ENCODE measurements around the gene NT5DC3.
"Not testable (repeated sequence)": the region's sequence is repeated elsewhere in the genome, so short reads cannot be mapped to it uniquely, and the experiment has no call there.

The NT5DC3 gene

DNA sequence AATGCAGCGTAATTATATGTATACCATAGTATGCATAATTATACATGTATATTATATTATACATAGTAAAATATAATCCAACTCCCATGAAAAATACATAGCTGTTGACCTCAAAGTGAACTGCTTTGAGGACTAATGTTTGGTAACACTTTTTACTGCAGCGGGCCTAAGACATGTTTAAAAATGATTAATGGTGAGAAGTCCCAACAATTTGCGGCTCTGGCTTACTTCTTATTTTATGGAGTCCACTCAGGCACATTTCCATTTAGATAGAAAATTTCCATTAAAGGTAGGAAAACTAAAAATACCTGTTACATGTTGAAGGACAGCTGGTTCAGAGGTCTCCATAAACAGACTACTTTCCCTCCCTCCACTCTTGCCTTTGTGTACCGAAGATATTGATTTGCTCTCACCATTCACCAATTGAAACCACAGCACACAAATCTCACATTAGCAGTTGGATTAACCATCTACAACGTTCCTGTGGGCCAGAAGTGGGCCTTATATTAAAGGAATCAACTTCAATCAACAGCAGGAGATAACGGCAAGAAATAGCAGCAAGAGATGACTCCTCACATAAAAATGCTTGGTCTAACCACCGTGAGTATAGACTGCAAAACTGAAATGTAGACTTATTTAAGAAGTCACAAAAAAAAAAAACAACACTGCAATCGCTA lies 14.1 kb upstream of the NT5DC3 start:
- DNase-seq, result no peak

DNA sequence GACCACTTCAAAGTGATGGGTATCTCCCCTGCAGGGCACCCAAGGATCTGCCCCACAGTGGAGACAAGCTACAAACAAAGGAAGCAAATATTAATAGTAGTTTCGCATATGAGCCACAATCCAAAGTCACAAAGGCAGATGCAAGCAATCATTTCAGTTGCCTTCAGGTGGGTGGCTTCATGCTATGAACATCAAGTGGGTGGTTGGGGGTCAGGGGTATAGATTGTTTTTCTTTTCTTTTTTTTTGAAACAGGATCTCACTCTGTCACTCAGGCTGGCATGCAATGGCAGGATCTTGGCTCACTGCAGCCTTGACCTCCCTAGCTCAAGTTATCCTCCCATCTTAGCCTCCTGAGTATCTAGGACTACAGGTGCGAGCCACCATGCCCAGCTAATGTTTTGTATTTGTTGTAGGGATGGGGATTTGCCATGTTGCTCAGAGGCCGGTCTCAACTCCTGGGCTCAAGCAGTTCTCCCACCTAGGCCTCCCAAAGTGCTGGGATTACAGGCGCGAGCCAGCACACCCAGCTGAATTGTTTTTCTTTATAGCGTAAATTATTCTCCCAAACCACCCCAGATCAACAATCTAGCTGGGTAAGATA lies 13.4 kb upstream of the NT5DC3 start:
- DNase-seq, result no peak

DNA sequence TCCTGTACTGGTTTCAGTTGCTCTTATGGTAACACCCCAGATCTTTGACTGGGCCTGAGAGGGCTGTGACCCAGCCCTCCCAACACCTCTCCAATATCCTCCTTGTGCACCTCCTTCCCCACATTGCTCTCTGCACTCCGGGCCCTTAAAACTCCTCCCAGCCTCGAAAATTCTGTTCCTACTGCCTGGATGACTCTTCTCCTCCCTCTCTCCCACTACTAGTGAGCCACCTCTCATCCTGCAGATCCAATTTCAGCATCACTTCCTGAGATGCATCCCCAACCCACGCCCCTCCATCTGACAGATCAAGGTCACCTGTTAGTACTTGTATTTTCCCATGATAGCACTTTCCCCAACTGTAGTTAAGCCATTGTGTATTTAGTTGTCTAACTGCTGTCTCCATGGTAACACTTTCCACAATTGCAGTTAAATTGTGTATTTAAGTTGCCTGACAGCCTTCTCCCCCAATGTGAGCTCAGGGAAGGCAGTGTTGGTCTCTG lies 11.5 kb upstream of the NT5DC3 start:
- no peak for DNase-seq

DNA sequence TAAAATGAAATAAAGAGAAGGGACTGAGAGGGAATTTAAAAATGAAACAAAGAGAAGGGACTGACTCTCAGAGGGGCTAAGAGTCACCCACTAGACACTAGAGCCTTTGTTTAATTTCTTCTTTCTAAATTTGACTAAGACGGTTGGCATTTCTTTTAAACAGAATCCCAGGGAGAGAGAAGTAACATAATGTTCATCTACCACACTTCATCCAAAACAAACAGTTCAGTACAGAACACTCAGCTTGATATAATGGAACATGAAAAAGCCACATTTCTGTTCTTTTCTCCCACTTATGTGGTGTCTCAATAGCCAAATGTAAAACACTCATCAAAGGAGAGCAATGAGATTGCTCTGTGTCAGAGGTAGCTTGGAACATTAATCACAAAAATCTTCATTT lies 10.1 kb upstream of the NT5DC3 start:
- DNase-seq, result no peak

DNA sequence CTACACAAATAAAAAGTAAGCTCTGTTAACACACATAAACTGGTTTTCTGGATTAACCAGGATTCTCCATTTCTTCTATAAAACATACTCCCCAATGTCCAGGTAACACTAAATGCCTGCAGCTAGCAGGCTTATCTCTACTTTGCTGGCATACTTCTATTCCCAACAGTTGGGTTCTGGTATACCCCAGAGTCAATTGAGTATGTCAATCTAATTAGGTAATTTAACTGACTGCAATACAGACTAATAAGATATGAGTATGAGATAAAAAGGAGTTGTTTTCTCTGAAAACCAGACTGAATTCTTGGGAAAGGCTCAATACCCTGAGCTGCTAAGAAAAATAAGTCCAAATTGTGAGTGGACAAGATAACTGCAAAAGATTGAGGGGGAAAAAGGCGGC lies 9.4 kb upstream of the NT5DC3 start:
- no peak for DNase-seq

DNA sequence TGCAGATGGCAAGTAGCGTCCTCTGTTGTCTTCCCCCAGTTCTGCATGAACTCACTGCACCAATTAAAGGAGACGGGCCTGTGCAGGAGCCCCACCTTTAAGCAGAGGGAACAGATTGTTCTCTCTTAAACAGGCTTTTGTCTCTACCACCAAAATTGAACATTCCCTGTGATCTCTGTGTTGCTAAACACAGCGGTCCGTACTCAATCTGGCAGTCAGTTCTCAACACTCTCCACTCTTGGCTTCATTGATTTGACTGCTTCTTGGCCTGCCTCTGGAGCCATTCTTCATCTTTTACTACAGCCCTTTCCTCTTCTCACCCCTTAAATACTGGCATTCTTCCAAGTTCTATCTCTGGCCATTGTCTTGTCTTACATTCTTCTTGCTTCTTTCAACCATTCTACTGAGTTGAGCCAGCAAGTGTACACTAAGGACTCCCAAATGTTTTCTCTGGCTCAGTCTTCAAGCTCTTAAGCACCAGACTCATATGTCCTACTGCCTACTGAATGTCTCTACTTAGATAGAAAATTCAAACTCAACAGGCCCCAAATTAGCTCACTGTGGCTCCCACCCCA lies 8.0 kb upstream of the NT5DC3 start:
- no peak for DNase-seq

DNA sequence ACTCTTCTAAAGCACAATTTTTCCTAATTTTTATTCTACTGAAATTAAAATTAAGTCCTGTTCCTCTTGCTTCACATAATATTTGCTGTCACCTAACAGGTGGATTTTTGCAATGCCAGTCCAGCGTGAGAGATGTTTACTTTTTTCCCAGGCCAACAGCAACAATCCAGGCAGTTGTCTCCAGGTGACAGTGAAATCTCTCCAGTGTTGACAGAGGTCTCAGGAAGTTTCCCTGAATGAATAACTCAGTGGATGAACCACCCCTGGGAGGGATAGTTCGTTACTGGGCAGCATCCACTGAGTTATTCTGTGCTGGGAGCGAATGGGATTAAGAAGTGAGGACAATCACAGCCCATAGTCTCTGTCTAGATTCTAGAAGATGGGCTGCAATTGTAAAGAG lies 7.1 kb upstream of the NT5DC3 start:
- DNase-seq, result no peak

DNA sequence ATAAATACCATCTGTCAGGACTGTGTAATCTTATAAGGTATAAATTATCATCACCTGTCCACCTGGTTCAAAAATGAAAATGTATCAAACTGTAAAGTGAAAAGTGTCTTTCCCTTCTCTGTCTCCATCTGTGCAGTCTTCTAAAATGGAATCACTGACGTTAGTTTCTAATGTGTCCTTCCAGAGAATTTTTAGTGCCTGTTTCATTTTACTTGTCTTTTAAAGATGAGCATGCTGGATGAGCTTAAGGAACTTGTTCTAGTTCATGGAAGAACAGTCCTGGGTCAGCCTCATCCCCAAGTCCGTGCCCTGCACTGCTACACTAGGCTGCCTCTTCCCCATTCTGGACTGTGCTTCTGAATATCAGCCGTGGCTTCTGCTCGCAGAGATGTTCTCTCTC lies 5.4 kb upstream of the NT5DC3 start:
- DNase-seq, result no peak

DNA sequence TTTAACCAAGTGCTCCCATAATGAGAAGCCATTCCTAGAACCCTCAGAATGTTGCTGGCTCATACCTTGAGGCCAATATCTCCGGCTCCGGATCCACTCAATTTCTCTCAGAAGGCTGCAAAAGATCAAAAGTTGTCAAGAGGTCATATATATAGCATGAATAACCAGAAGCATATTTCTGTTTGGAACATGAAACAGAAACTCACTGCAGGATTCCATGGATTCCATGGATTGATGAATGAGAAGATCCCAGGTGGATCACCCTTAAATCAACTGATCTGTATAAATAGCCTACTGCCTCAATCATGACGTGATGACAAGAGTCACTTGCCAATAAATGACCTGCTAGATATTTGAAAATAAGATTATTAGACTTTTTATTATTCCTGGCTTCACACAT lies 3.3 kb upstream of the NT5DC3 start:
- no peak for DNase-seq

DNA sequence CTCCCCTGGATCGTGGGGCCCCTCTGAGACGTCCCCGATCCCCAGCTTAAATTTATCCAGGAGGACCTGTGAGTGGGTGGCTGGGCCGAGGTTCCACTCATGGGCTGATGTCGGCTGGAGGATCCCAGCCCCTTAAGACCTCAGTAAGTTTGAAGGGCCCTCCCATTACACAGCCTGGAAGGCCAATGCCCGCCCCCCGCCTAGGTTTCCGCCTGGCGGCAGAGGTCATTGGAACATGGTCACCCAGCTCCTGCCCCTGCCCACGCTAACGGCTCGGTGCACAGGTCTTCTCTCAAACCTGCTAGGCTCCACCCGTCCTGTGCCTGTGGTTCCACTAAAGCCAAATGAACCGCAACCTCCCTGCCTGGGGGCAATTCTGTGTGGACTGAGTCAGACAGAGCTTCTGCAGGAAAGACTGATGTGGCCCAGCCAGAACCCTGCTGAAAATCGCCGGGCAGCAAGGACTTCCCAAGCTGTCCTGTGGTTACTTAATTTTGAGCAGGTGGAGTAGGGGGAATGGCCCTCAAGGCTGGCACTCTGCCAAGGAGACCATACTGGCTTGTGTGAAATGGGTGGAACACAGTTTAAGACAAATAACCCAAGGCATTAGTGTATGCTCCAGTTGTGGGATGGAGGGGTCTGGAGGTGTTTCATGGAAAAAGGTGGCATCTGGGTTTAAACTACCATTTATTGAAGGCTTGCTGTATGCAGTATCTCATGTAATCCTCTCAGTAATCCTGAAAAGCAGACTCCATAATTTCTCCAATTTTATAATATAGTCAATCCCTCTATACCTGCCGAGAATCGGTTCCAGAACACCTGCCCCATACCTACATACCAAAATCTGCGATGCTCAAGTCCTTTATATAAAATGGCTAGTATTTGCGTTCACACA lies 903 bp upstream of the NT5DC3 start:
- peak; percentile 49 for DNase-seq

DNA sequence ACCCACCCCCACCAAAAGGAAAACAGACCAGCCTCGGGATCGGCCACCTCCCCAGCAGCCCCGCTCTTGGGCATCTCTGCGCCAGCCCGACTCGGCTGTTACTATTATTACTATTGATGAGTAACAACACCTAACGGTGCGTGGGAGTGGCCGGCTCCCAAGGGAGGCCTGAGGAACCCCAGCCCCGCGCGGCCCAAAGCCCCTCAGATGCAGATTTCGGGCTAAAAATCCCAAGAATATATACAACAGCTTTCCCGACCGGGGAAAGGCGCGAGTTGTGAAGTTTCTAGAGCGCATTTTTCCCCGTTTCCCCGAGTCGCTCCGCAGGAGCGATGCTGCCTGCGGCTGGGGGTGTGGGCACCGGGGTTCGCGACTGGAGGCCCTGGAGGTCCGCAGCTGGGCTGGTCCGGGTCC lies 565 bp downstream of the NT5DC3 start:
- DNase-seq, result peak; percentile 37

DNA sequence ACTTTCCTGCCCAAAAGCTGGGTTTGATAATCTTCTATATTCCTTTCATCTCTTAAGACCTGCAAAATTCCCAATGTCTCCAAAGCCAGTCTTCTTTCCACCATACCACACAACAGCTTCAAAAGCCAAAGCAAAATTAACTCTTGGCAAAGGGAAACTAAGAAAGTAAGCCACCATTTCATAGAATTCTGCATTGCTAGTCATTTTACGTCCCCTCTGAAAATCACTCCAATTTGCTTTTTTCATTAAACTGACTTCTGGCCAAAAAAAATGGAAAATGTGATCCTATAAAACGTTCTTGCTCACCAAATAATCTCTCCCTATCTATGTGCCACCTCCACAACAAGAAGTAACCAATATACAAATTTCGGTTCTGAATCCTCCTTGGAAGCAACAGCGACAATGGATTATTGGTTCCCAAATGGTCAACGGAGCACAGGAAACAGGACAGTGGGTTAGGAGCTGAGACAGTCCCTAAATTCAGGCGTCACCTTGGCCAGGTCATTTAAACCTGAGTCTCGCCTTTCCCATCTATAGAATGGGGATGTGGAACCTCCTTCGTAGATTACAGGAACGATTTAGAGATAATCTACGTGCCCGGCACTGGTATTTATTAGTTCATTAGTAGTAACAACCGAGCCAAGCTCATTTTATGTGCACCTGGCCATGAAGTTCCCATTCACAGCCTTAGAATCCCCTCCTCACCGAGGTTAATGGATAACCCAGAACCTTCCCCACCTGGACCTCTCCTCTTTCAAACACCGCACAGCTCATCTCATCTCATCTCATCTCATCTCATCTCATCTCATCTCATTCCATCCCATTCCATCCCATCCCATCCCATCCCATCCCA lies 1.2 kb downstream of the NT5DC3 start:
- DNase-seq, result no peak

DNA sequence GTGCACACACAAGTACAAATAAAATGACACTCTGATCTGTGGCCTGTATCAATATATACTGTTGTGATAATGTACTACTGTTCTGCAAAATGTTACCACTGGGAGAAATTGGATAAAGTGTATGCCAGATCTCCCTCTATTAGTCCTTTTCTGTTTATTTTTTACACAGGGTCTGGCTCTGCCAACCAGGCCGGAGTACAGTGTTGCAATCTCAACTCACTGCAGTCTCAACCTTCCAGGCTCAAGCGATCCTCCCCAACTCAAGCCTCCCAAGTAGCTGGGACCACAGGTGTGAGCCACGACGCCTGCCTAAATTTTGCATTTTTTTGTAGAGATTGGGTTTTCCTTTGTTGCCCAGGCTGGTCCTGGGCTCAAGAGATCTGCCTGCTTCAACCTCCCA lies 1.9 kb downstream of the NT5DC3 start:
- no peak for DNase-seq

DNA sequence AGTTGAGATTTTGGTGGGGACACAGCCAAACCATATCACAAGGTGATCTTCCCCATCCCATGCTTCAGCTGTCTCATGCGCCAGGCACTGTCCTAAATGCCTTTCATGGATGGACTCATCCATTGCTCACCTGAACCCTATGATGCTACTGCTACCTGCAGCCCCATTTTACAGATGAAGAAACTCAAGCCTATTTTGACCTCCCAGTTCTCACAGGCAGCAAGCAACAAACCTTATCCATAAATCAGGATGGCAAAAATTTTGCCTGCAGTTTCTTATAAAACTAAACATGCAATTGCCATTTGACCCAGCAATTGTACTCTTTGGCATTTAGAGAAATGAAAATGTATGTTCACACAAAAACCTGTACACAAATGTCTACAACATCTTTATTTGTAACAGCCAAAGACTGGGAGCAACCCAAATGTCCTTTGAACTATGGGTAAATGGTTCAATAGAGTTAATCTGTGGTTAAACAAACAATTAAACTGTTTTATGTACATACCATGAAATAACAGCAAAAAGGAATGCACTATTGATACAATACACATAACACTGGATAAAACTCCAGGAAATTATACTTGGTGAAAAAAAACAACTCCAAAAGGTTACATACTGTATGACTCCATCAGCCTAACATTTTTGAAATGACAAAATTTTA lies 2.6 kb downstream of the NT5DC3 start:
- DNase-seq, result no peak

DNA sequence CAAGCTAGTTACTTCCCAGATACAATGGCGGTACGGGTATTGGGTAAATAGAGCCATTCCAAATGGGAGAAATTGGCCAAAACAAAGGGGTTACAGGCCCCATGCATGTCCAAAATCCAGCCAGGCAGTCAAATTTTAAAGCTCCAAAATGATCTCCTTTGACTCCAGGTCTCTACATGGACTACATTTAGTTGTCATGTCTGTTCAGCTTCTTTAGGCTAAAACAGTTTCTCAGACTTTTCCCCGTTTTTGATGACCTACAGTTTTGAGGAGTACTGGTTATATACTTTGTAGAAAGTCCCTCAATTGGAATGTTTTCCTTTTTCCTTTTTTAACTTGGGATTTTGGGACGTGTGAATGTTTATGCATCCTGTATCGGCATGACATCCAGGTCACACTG lies 4.7 kb downstream of the NT5DC3 start:
- DNase-seq, result no peak

DNA sequence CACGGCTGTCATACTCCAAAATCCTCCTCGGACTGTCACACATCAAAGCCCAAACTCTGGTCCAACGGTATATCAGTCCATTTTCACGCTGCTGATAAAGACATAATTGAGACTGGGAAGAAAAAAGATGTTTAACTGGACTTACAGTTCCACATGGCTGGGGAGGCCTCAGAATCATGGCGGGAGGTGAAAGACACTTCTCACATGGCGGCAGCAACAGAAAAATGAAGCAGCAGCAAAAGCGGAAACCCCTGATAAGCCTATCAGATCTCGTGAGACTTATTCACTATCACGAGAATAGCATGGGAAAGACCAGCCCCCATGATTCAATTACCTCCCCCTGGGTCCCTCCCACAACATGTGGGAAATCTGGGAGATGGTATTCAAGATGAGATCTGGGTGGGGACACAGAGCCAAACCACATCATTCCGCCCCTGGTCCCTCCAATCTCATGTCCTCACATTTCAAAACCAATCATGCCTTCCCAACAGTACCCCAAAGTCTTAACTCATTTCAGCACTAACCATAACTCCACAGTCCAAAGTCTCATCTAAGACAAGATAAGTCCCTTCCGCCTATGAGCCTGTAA lies 5.2 kb downstream of the NT5DC3 start:
- DNase-seq, result not testable (repeated sequence)

DNA sequence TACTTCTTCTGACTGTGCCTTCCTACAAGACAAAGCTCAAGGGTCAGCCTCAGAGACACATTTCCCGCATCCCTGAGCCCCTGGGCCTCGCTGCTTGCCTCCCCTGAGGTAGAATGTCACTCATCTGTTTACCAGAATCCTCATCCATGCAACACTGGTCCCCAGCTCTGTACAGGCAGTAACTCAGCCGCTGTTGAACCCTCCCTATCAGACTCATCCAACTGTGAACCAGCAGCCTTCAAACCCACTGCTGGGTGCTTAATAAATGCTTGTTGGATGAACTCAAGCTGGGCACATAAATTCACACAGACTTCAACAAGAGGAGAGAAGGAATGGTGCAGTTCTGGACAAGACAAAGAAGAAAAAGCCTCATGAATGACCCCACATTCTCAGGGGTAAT lies 6.1 kb downstream of the NT5DC3 start:
- no peak for DNase-seq

DNA sequence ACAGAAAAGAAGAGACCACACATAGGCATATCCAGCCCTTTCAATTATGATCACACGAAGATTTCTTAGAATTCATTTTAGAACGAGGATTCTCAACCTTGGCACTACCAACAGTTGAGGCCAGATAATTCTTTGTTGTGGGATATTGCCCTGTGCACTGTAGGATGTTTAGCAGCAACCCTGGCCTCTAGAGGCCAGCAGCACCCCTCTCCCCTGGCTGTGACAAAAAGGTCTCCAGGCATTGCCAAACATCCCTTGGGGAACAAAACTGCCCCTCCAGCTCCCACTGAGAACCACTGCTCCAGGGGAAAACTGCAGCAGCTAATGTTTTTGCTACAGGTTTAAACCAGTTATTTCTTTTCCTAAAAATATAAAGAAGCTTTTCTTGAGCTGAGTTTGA lies 7.1 kb downstream of the NT5DC3 start:
- DNase-seq, result no peak

DNA sequence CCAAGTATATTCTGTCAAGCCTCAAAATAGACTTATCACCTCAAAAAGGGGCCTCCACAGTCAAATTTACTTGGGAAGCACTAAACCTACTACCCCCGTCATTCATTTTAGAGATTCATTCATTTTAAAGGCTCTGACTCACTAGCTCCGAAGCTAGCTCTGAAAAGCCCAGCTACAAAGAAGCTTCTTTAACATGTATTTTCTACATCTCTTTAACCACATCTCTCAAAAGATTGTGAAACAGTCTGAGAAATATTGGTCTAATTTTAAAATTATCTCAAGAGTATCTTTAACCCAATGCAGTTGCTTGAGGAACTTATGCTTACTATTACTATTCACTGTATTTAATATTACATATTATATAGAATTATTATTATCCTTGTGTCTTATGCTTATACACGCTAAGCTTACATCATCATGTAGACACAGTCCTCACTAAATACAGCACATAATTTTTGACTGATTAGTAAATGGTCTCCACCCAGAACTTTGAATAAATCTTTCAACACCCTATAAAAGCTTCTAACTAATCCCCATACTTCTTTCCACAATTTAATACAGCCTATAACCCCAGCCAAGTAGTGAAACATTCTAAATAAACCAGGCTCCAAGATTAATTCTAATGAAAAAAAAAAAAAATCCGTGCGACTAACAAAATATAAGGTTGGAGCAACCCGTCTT lies 7.8 kb downstream of the NT5DC3 start:
- no peak for DNase-seq

DNA sequence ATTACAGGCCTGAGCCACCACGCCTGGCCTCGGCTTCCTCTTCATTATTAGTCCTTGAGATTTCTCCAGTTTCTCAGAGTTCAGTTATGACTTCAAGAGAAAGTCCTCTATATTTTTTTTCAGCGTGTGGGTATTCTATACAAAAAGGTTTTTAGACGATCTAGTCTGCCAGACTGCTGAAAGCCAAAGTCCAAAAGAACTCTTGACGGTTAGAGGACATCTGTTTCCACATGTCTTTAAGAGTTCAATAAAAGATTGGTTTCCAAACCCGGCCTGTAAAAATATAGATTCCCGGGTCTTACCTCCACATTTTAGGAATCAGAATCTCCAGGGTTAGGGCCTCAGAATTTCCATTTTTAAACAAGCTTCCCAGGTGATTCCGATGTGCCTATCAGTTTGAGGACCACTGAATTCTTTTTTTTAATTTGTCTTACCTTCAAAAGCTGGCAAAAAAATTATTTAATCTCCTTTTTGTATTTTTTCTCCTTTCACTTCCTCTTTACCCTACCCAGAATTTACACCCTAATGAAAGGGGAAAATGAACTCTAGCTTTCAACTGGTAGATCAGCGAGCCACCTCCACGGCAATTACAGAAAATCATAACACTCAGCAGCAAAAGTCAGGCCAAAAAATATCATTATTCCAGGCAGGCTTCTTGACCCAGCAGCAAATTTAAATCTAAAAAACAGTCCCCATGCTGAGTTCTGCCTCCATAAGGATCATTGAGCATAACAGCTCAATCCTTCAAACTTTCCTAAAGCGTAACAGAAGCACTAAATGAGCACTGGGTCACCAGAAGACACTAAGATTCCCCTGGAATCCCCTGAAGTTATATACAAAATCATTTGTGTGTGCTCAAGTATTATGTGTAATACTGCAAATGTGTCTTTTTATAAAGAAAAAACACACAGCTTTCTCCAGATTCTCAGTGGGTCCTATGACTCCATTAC lies 8.7 kb downstream of the NT5DC3 start:
- DNase-seq, result no peak

All from activated CD4-positive, alpha-beta T cell treated with anti-CD3 and anti-CD28 coated beads, Interleukin-2, amount 50 U/mL, for 16 hours (primary cell).